Inferior parietal cortex (tissue), 1 donor: Measurements from ENCODE around the gene AP3D1.
"Not testable (repeated sequence)": the region's sequence is repeated elsewhere in the genome, so short reads cannot be mapped to it uniquely, and the experiment has no call there.

Experiments
- DNase-seq: peaks from one replicate; pipeline ENCODE4 v3.0.0-alpha.2; 2016; ENCODE audit errors: extremely low spot score

The AP3D1 gene

DNA sequence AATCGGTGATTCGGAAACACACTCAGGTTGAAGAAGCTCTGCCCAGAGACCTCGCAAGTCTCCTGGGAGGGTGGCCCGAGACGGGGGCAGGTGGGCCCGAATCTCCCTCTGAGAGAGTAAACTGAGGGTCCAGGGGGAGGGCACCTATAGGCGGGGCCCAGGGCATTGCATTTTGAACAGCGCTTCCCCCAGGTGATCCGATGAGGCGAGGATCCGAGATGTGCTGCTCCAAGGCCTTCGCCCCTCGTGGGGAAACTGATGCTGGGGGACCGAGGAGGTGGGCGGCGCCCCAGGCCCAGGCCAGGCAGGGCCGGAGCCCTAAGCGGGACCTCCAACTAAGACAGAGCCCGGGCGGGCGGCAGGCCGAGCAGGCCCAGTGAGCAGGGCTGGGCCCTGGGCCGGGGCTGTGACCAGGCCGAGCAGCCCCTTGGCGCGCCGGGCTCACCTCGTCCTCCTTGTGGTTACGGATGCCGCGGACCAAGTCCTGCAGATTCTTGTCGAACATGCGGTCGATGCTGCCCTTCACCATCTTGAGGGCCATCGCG is 500 bp downstream of the AP3D1 start:
- DNase-seq, result no peak

DNA sequence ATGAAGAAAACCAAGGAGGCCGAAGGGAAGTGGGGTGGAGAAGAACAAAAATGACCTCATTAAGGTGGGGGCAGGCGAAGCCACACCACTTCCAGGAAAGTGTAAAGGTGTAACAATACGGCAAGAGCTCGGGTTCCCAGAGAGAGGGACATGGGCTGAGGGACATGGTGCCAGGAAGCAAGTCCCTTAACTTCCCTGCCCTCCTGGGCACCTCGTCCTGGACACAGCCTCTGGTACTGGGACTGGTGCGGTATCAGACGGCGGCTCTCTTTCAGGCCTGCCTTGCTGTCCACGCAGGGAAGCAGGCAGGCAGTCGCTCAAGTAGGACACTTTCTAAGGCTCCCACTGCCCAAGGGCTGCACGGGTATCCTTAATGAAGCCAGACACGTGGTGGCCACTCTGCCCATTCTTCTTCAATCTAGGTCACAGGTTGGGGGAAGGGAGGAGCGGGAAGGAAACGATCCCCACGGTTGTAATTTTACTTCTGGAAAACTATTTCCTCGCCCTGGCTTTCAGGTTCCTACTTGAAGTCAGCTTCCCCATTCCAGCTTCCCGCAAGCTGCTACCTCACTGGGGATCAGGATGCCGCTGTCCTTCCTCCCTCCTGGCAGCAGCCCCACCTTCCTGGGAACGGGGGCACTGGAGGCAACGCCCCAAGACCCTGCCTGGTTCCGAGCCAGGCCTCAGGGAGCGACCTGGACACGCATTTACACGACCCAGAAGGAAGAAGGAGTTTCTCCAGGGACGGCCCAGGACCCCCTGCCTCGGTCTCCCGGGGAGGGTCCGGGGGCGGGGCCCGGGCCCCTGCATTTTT is 1.2 kb downstream of the AP3D1 start:
- DNase-seq, result no peak

DNA sequence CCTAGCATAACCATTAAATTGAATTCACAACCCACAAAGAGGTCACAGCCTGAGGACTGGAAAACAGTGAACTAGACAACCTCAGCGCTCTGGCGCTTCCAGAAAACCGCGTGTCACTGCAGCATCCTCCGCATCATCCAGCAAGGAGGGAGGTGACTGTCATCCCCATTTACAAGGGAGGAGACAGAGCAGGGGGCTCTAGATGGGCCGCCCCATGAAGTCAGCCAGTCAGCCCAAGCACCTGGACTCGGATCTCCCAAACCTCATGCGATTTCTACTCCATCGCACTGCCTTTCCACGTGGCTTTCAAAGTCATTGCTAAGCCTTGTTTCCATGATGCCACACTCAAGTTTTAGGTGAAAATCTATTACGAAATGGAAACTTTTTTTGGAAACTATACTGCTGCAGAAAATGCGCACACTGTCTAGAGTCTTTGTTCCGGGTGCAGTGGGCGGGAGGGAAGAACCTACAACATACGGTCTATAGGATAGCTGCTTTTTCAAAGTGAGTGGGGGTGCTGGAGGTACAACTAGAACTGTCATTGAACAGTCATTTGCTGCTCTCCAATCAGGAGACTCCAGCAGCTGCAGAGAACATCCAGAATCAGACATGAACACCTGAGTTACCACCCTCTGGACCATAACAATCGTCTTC is 2.8 kb downstream of the AP3D1 start:
- no peak for DNase-seq

DNA sequence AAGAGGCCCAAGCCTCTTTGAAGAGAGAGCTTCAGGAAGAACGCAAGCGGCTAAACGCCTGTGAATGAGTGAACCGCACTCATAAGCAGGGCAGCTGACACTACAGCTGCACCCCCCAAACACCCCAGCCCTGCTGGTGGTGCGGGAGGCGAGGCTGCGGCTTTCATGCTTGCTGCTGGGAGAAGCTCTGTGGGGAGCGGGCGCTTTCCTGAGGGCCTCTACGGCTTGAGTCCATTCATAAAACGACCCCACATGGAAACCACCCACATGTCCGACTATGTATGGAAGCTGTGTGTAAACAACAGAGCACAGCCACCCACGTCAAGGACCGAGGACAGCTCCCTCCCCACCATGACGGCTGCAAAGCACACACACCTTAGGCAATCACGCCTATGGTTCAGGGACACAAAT is 5.5 kb downstream of the AP3D1 start:
- DNase-seq, result no peak

DNA sequence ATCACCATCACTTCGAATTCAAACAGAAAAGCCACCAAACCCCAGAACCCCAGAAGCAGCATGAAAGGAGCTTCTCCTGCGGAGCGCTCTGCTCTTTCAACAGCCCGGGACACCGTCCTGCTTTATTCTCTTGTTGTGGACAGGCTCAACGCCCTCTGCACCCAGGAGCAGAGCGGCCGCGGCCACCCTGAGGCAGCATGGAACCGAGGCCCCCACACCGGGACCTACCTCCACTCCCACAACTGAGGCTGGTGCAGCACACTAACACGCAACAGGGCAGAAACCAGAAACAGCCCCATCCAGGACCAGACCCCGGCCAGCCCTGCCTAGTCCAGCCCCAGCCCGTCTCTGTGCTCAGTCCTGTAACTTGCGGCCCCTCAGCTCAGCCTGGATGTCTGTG is 7.2 kb downstream of the AP3D1 start:
- DNase-seq, result no peak

DNA sequence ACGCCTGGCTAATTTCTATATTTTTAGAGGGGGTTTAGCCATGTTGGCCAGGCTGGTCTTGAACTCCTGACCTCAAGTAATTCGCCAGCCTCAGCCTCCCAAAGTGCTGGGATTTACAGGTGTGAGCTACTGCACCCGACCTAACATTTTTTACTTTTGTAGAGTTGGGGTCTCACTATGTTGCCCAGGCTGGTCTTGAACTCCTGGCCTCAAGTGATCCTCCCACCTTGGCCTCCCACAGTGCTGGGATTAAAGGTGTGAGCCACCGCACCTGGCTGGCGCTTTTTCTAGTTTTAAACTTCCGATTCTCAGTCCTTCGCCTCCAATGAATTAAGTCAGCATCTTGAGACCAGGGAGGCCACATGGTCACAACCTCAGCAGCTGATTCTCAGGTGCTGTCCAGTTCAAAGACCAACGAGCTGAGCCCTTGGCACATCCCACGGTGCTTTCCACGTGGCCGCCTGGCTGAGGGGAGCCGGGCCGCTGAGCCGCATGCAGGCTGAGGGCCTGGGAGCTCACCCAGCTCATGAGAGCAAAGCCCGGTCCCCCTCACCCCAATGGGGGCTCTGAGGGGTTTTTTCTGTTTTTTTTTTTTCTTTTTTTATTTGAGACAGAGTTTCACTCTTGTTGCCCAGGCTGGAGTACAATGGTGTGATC is 9.1 kb downstream of the AP3D1 start:
- DNase-seq, result no peak

DNA sequence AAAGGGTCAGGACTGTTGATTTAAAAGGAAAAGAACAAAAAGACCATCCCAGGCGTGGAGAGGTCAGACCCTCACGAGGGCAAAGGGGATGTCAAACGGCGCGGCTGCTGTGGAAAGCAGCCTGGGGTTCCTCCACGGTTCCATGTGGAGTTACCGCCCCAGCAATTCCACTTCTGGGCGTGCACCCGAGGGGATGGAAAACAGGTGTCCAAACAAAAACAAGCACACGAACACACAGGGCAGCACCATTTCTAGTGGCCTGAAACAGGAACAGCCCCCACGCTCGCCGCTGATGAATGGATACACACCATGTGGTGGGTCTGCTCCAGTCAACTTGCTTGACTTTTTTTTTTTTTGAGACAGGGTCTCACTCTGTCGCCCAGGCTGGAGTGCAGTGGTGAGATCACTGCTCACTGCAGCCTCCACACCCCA is 11.2 kb downstream of the AP3D1 start:
- no peak for DNase-seq

DNA sequence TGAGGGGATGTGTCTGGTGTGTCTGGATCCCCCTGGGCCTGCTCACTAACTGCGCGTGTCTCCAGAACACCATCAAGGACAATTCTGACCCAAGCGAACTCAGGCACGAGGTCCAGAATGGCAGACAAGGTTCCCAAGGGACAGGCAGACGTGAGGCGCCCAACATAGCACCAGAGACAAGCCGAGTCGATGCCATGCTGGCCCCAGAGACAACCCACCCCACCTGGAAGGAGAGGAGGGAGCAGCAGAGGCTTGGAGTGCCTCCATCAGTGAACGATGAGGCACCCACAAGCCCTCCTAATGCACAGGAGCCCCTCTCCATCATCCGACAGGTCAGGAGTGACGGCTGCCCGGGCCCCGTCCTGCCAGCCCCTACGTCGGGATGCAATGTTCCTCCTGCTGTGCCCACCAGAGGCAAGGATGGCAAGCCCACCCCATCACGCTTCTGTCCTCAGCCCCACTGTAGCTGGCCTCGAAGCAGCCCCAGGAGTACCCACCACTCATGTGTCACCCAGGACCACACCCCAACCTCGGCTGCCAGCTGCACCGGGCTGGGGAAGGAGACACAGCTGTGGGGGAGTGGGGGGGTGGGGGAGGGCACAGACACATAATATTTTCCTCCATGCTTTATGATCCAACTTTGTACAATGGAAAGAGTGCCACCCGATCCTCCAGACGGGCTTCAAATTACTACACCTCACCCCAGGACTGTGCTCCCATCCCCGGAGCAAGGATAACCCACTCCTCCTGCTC is 11.8 kb downstream of the AP3D1 start:
- no peak for DNase-seq

DNA sequence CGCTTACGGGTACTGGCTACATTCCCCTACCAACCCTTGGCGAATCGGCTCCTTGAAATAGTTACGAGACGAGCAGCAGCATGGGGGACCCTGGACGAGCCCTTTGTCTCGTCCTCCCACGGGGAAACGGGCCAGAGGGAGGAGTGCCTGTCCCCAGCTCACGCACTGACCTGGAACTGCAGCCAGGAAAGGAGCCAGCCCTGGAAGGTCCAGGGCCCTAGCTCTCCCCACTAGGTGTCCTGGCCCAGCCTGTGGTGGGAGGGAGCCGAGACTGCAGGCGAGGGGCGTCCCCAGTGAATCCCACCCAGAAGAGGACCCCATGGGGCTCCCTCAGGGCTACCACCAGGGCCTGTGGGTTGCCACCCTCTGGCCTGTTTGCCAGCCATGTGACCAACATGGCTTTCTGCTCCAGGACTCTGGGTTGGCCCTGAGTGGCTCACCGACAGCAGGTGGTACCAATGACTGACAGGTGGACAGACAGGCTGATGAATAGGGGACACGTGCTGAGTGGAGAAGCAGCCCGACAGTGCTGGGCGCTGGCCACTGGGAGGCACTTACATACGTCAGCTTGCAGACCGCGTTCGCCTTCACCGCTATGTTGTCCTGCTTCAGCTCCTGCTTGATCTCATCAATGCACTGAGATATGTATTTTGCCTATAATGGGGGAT is 13.2 kb downstream of the AP3D1 start:
- no peak for DNase-seq

DNA sequence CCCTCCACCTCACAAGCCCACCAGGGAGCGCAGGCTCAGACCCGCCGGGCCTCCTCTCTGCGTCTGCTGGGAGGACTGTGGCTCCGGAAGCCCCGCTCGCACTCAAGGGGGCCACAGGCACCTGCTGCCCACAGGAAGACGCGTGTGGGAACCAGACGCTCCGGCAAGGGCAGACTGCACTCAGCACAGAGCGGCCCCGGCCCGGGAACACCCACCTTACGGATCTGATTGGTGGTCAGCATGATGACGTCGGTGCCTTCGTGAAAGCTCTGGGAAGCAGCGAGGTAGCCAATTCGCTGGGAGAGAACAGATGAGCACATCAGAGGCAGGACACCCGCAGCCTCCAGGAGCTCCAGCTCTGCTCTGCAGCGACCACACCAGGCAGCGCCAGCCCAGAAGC is 14.6 kb downstream of the AP3D1 start:
- no peak for DNase-seq

DNA sequence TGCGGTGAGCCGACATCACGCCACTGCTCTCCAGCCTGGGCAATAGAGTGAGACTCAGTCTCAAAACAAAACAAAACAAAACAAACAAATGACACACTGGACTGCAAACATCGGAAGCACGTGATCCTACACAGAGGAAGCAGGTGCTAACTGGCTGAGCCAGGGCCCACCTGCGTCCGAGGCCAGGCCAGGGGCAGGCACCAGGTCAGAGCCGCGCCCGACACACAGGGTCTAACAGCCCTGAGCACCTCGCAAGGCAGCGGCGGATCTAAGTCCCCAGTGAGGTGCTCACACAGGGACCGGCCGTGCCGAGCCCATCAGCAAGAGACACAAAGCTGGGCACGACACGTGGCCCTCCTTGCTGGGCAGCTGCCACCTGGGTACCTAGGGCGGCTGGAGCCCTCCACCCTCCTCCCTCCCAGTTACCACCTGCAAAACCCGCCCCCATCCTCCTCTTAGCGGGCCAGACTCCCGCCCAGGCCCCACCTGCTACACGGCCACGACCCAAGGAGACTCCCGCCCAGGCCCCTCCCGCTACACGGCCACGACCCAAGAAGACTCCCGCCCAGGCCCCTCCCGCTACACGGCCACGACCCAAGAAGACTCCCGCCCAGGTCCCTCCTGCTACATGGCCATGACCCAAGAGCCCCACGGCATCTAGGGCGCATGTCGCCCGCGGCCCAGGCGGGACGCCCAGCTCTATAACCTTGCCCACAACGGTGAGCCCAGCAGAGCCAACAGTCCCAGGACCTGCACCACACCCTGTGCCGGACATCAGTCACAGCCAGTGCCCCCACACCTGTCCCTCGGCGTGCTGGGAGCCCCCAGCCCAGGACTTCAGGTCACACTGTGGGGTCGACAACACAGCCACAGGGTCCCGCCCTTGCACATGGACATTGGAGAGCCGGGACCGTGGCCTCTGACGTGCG is 15.6 kb downstream of the AP3D1 start:
- no peak for DNase-seq

DNA sequence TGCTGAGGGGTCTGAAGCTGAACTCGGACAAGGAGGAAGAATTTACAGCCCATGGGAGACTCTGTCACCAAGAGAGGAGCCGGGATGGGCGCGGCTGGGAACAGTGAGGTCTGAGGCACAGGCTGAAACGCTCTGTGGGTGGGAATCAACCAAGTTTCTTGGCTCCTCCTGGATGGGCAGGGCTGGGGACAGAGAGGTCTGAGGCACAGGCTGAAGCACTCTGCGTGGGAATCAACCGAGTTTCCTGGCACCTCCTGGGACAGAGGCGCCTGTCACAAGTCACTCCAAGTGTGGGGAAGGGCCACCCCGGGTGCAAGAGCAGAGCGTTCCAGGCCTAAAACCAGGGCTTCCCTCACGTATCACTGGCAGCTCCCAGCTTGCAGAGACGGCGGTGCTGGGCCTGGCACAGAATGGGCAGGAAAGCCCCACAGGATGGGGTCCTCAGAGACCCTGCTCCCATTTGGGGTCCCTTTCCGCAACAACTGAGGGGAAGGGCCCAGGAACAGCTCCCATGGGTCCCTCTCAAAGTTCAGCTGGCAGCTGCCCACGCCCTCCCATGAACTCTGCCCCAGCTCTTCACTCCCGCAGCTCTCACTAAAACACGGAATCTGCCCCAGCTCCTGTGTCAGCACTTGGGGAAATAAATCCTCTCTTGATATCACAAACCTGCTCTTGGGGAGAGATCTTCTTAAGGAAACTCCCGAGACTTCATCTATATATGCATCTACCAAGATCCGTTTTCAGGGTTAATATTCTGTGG is 18.5 kb downstream of the AP3D1 start:
- no peak for DNase-seq

DNA sequence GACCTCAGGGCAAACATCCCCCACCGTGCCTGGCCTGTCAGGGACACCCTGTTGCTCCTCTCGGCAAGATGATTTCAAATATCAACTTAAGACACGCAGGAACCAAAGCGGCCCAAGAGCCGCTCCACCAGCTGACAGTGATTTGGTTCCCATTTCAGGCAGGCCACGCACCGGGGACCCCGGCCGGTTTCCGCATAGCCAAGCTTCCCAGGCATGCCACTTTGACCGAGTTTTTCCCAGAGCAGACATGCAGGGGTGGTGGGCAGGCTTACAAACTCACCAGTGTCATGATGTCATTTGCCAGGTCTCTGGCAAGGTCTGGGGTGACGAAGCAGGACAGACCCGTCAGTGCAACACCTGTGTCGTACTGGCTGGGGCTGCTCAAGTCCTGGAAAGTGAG is 19.2 kb downstream of the AP3D1 start:
- DNase-seq, result no peak

DNA sequence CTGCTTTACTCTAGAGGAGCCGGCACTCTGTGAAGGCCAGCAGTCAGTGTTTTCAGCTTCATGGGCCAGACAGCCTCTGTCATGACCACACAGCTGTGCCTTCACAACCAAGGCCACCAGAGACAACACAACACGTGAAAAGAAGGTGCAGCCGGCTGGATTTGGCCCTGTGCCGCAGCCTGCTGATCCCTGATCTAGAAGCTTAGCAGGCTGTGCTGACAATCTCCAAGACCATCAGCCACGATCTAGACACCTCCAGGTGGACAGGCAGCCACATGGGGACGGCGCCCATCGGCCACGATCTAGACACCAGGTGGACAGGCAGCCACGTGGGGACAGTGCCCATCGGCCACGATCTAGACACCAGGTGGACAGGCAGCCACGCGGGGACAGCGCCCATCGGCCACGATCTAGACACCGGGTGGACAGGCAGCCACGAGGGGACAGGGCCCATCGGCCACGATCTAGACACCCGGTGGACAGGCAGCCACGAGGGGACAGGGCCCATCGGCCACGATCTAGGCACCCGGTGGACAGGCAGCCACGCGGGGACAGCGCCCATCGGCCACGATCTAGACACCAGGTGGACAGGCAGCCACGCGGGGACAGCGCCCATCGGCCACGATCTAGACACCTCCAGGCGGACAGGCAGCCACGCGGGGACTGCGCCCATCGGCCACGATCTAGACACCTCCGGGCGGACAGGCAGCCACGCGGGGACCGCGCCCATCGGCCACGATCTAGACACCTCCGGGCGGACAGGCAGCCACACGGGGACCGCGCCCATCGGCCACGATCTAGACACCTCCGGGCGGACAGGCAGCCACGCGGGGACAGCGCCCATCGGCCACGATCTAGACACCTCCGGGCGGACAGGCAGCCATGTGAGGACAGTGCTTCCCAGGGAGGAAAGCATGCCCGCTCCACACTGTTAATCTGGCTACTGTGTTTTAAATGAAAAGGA is 20.1 kb downstream of the AP3D1 start:
- not testable (repeated sequence) for DNase-seq

DNA sequence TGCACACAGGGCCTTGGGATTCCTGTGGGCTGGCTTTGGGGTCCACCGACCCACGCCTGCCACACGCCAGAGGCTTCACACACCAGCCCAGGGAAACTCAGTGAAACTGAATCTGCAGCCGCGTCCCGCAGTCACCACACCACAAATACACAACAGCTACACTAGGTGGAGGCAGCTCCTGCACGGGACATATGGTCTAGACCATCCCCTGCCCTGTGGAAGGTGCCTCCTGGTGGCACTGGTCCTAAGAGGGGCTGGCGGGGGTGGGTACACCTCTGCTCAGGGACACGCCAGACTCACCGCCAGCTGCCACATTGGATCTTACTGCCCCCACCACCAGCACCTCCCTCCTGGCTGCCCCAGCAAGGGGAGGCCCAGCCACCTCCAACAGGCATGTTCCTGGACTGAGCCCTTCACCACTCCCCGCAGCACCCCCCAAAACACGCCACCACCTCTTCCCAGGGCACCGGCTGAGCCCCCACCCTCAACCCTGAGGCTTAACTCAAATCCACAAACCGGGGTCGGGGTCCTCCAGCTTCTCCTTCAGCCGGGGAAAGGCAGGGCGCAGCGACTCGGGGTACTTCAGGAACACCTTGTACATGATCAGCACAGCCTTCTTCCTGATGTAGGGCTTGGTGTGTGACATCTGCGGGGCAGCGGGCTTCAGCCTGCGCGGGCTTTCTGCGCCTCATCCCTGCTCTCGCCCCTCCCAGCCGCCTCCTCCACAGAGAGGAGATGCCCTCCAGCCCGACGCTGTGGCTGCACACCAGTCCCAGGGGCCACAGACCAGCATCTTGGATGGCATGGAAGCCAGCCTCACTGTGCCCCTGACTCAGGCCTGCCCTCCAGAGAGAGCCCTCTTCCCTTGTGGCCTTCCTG is 21.2 kb downstream of the AP3D1 start:
- DNase-seq, result no peak

DNA sequence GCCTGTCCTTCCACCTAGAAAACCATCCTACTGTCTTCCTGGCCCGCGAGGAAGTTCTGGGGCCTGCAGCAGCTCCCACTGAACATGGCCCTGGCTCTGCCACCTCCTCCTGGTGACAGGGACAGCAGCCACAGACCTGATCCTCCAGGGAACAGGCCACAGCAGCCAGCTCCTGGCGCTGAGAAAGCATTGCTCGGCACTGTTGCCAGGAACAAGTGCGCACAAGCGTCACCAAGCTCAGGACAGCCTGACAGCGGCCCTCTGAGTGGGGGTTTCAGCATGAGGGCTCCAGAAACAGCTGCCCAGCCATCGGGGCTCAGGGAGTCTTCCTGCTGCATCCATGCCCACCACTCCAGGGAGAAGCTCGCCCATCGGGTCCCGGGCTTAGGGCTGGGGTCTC is 21.9 kb downstream of the AP3D1 start:
- no peak for DNase-seq

DNA sequence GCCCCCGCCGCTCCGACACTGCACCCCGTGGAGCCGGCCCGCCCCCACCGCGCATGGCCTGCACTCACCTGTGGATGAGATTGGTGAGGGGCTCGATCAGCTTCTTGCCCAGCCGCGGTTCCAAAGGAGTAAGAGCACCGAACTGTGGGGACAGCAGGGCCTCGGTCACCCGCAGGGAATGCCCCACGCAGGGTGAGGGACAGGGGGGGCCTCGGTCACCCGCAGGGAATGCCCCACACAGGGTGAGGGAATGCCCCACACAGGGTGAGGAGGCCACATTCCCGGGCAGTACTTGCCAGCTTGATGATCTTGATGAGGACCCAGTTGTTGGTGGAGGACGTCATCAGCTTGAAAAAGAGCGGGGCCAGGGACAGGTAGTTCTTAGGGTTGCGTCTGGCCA is 22.3 kb downstream of the AP3D1 start:
- DNase-seq, result no peak
